Keratinocyte (primary cell): ENCODE data around the gene RGL3. TPM values are rescaled to one million over a fixed set of nuclear protein-coding genes. Genes with fewer than 3 reads are reported as not detected.

Experiments
- DNase-seq: peaks from one replicate; pipeline ENCODE4 v3.0.0-alpha.2; 2011; ENCODE audit warnings: low read depth, missing footprints, low spot score
- FAIRE-seq: peaks from 2 replicates; lab custom pipeline; 2011; peaks lifted over from hg19 to GRCh38; lab: Jason Lieb, UNC
- H2AFZ ChIP-seq: 2 replicates; pipeline ENCODE4 v1.6.0; 2012; ENCODE audit warnings: low read length, control low read depth, inconsistent platforms; ENCODE audit not compliant: control insufficient read depth
- H3K27ac ChIP-seq: 2 replicates; pipeline ENCODE4 v1.5.1; 2011; ENCODE audit warnings: low read length; ENCODE audit not compliant: control insufficient read depth, insufficient read depth
- H3K27me3 ChIP-seq: 3 replicates; pipeline ENCODE4 v1.6.0; 2011; ENCODE audit warnings: low read length; ENCODE audit not compliant: control insufficient read depth, insufficient read depth; ENCODE audit errors: extremely low read depth
- H3K36me3 ChIP-seq, 2 experiments: 2 replicates in 1 of 2; 3 replicates in 1 of 2; pipeline ENCODE4 v1.5.1; 2011; ENCODE audit warnings: low read length in 2 of 2, mild to moderate bottlenecking in 1 of 2; ENCODE audit not compliant: control insufficient read depth in 2 of 2, insufficient read depth in 2 of 2; ENCODE audit errors: extremely low read depth in 1 of 2
- H3K4me1 ChIP-seq: 3 replicates; pipeline ENCODE4 v1.5.1; 2011; ENCODE audit warnings: low read length; ENCODE audit not compliant: control insufficient read depth, insufficient read depth; ENCODE audit errors: extremely low read depth
- H3K4me2 ChIP-seq: 3 replicates; pipeline ENCODE4 v1.6.0; 2011; ENCODE audit warnings: low read depth, low read length; ENCODE audit not compliant: control insufficient read depth, insufficient read depth; ENCODE audit errors: extremely low read depth
- H3K4me3 ChIP-seq, 3 experiments: fragments of 200-600 bp in 1 of 3; sonication (generic) in 1 of 3; 2 replicates in 2 of 3; 3 replicates in 1 of 3; pipeline ENCODE4 v1.5.1; 2011 to 2016; ENCODE audit warnings: low read length in 3 of 3, mild to moderate bottlenecking in 3 of 3, control low read depth in 2 of 3, inconsistent platforms in 1 of 3, low read depth in 1 of 3, mixed read lengths in 1 of 3, mixed run types in 1 of 3, moderate library complexity in 1 of 3; ENCODE audit not compliant: control insufficient read depth in 2 of 3, insufficient read depth in 2 of 3; ENCODE audit errors: extremely low read depth in 1 of 3
- H3K79me2 ChIP-seq: 2 replicates; pipeline ENCODE4 v1.6.0; 2012; ENCODE audit warnings: low read length; ENCODE audit not compliant: control insufficient read depth, insufficient read depth
- H3K9ac ChIP-seq: 3 replicates; pipeline ENCODE4 v1.6.0; 2011; ENCODE audit warnings: low read length; ENCODE audit not compliant: control insufficient read depth, insufficient read depth; ENCODE audit errors: extremely low read depth
- H3K9me1 ChIP-seq: 3 replicates; pipeline ENCODE4 v1.6.0; 2011; ENCODE audit warnings: low read length; ENCODE audit not compliant: control insufficient read depth, insufficient read depth; ENCODE audit errors: extremely low read depth
- H3K9me3 ChIP-seq: 2 replicates; pipeline ENCODE4 v1.5.1; 2012; ENCODE audit warnings: low read depth, low read length; ENCODE audit not compliant: control insufficient read depth
- H4K20me1 ChIP-seq: 3 replicates; pipeline ENCODE4 v1.6.0; 2011; ENCODE audit warnings: low read length; ENCODE audit not compliant: control insufficient read depth, insufficient read depth; ENCODE audit errors: extremely low read depth
- CTCF ChIP-seq, 3 experiments: IDR thresholded peaks in 1 of 3; conservative IDR thresholded peaks in 1 of 3; optimal IDR thresholded peaks in 1 of 3; 2 replicates in 2 of 3; 3 replicates in 1 of 3; pipeline versions ENCODE3 to v1.5.1; 2011; ENCODE audit warnings: low read length in 3 of 3, mild to moderate bottlenecking in 3 of 3, moderate library complexity in 2 of 3, control low read depth in 1 of 3, inconsistent platforms in 1 of 3; ENCODE audit not compliant: insufficient read depth in 2 of 3; ENCODE audit errors: extremely low read depth in 1 of 3
- EZH2 ChIP-seq: IDR thresholded peaks from one replicate; pipeline ENCODE4 v1.6.1; 2012; ENCODE audit warnings: inconsistent platforms, mild to moderate bottlenecking, low read length, moderate library complexity
- dilution Hi-C: fragments of 300-500 bp; cut with MboI; formaldehyde crosslinking; loops from one replicate; pipeline ENCODE4 v1.7.0; 2020; ENCODE audit warnings: low sequenced_read_pairs; ENCODE audit not compliant: extremely low pct_ligation_motif_present
- polyA plus RNA-seq, 5 experiments: library from polyadenylated mRNA; depleted of rRNA in 3 of 5; stranded (reverse) in 3 of 5; stranded (forward) in 1 of 5; unstranded in 1 of 5; fragments of >200 nt; gene quantifications; 1 replicate in 1 of 5; 2 replicates in 3 of 5; 3 replicates in 1 of 5; pipeline versions ENCODE4 v1.2.1 to v1.2.3, GENCODE V29; 2011 to 2012; ENCODE audit warnings: missing spikeins in 2 of 5, low read depth in 1 of 5, low replicate concordance in 1 of 5

Gene RGL3
- polyA plus RNA-seq, 1 donor (not counting 4 experiments of a cell fraction or from before 2014, with no cell fraction given), result not detected

GRCh38 chr19:11377237-11377636 lies 41.9 kb downstream of the RGL3 start:
- dilution Hi-C loops, result no loop called here
- H3K9me3 ChIP-seq, result no peaks in the 10 kb centered on the region
- peaks cover 7% of the 10 kb centered on the region for H3K9me1 ChIP-seq
- H3K27me3 ChIP-seq, result no peaks in the 10 kb centered on the region
- peaks cover 52% of the 10 kb centered on the region for H3K4me1 ChIP-seq
- no peak overlapping the region for H3K9ac ChIP-seq
- no peak overlapping the region for H2AFZ ChIP-seq
- TF ChIP-seq CTCF (optimal IDR thresholded peaks at IDR 0.05 in 1 of 3, IDR thresholded peaks at IDR 0.05 in 1 of 3, conservative IDR thresholded peaks at IDR 0.05 in 1 of 3; ENCODE audit: extremely low read depth in 1 of 3, insufficient read depth in 2 of 3, low read length in 3 of 3) (no peak), EZH2 (no peak)
- H3K79me2 ChIP-seq, result peaks cover 4% of the 10 kb centered on the region
- H4K20me1 ChIP-seq, result no peaks in the 10 kb centered on the region
- peak overlapping the region; percentile 4 for H3K4me2 ChIP-seq
- DNase-seq (no peak), FAIRE-seq (no peak)
- no peak overlapping the region for H3K4me3 ChIP-seq
- no peaks in the 10 kb centered on the region for H3K36me3 ChIP-seq
- peak overlapping the region; percentile 37 for H3K27ac ChIP-seq

GRCh38 chr19:11375143-11375948 lies 43.8 kb downstream of the RGL3 start:
- H3K4me2 ChIP-seq, result peak overlapping the region; percentile 88
- dilution Hi-C loops, result no loop called here
- no peak for FAIRE-seq
- H3K27ac ChIP-seq, result peak overlapping the region; percentile 94
- TF ChIP-seq EZH2 (no peak), CTCF (optimal IDR thresholded peaks at IDR 0.05 in 1 of 3, IDR thresholded peaks at IDR 0.05 in 1 of 3, conservative IDR thresholded peaks at IDR 0.05 in 1 of 3; ENCODE audit: extremely low read depth in 1 of 3, insufficient read depth in 2 of 3, low read length in 3 of 3) (no peak)
- no peaks in the 10 kb centered on the region for H3K36me3 ChIP-seq
- H3K27me3 ChIP-seq, result no peaks in the 10 kb centered on the region
- H3K9me3 ChIP-seq, result no peaks in the 10 kb centered on the region
- H3K4me3 ChIP-seq, result peak overlapping the region; percentile 47 to 82 (median 81)
- peaks cover 4% of the 10 kb centered on the region for H3K79me2 ChIP-seq
- H2AFZ ChIP-seq, result peak overlapping the region; percentile 73
- peaks cover 39% of the 10 kb centered on the region for H3K4me1 ChIP-seq
- H4K20me1 ChIP-seq, result no peaks in the 10 kb centered on the region
- peak overlapping the region; percentile 94 for H3K9ac ChIP-seq
- H3K9me1 ChIP-seq, result peaks cover 7% of the 10 kb centered on the region
- DNase-seq, result no peak
